IPS-18c (cell line): Measurements from ENCODE around the gene BAZ1B.
A peak's percentile ranks its signal among the peaks of the same experiment; 100 is the strongest.
"Not testable (repeated sequence)": the region's sequence is repeated elsewhere in the genome, so short reads cannot be mapped to it uniquely, and the experiment has no call there.

Source experiments
- H3K4me3 ChIP-seq: 2 replicates; pipeline ENCODE4 v1.7.0; 2013; ENCODE audit warnings: low read depth, mild to moderate bottlenecking, low read length, moderate library complexity; ENCODE audit not compliant: insufficient read depth
- H3K9me3 ChIP-seq: one replicate; pipeline ENCODE4 v1.6.1; 2013; ENCODE audit warnings: mild to moderate bottlenecking, low read length, moderate library complexity; ENCODE audit not compliant: control insufficient read depth, insufficient read depth

Gene BAZ1B, protein sequence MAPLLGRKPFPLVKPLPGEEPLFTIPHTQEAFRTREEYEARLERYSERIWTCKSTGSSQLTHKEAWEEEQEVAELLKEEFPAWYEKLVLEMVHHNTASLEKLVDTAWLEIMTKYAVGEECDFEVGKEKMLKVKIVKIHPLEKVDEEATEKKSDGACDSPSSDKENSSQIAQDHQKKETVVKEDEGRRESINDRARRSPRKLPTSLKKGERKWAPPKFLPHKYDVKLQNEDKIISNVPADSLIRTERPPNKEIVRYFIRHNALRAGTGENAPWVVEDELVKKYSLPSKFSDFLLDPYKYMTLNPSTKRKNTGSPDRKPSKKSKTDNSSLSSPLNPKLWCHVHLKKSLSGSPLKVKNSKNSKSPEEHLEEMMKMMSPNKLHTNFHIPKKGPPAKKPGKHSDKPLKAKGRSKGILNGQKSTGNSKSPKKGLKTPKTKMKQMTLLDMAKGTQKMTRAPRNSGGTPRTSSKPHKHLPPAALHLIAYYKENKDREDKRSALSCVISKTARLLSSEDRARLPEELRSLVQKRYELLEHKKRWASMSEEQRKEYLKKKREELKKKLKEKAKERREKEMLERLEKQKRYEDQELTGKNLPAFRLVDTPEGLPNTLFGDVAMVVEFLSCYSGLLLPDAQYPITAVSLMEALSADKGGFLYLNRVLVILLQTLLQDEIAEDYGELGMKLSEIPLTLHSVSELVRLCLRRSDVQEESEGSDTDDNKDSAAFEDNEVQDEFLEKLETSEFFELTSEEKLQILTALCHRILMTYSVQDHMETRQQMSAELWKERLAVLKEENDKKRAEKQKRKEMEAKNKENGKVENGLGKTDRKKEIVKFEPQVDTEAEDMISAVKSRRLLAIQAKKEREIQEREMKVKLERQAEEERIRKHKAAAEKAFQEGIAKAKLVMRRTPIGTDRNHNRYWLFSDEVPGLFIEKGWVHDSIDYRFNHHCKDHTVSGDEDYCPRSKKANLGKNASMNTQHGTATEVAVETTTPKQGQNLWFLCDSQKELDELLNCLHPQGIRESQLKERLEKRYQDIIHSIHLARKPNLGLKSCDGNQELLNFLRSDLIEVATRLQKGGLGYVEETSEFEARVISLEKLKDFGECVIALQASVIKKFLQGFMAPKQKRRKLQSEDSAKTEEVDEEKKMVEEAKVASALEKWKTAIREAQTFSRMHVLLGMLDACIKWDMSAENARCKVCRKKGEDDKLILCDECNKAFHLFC (N-terminal part only)

GRCh38 chr7:73522105-73522872 is at the start of gene BAZ1B:
Gene BAZ1B (minus strand): TSS chr7:73522293. CDS start chr7:73521933, 360 bp downstream.
- H3K4me3 ChIP-seq: peak within 1 kb of the TSS; percentile 77
- no peaks in the 10 kb centered on the region for H3K9me3 ChIP-seq

GRCh38 chr7:73570977-73571376 is 48.9 kb upstream of the BAZ1B start:
- H3K4me3 ChIP-seq: no peak overlapping the region
- no peaks in the 10 kb centered on the region for H3K9me3 ChIP-seq

- Histone ChIP-seq H3K4me3 (no peak overlapping the region), H3K9me3 (no peaks in the 10 kb centered on the region)
Measured at GRCh38 chr7:73570521-73570920, 48.4 kb upstream of the BAZ1B start.

GRCh38 chr7:73569042-73569608 is 47.0 kb upstream of the BAZ1B start:
- Histone ChIP-seq H3K9me3 (no peaks in the 10 kb centered on the region), H3K4me3 (no peak overlapping the region)

GRCh38 chr7:73567846-73568685 is 46.0 kb upstream of the BAZ1B start:
- H3K9me3 ChIP-seq: no peaks in the 10 kb centered on the region
- H3K4me3 ChIP-seq: no peak overlapping the region

- Histone ChIP-seq H3K9me3 (no peaks in the 10 kb centered on the region), H3K4me3 (no peak overlapping the region)
Measured at GRCh38 chr7:73567140-73567539, 45.0 kb upstream of the BAZ1B start.

DNA sequence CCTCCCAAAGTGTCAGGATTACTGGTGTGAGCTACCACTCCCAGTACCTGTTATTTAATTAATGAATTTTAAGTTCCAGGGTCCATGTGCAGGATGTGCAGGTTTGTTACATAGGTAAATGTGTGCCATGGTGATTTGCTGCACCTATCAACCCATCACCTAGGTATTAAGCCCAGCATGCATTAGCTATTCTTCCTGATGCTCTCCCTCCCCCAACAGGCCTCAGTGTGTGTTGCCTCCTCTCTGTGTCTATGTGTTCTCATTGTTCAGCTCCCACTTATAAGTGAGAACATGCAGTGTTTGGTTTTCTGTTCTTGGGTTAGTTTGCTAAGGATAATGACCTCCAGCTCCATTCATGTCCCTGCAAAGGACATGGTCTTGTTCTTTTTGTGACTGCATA is 44.3 kb upstream of the BAZ1B start:
- H3K9me3 ChIP-seq, H3K4me3 ChIP-seq: not testable (repeated sequence)

DNA sequence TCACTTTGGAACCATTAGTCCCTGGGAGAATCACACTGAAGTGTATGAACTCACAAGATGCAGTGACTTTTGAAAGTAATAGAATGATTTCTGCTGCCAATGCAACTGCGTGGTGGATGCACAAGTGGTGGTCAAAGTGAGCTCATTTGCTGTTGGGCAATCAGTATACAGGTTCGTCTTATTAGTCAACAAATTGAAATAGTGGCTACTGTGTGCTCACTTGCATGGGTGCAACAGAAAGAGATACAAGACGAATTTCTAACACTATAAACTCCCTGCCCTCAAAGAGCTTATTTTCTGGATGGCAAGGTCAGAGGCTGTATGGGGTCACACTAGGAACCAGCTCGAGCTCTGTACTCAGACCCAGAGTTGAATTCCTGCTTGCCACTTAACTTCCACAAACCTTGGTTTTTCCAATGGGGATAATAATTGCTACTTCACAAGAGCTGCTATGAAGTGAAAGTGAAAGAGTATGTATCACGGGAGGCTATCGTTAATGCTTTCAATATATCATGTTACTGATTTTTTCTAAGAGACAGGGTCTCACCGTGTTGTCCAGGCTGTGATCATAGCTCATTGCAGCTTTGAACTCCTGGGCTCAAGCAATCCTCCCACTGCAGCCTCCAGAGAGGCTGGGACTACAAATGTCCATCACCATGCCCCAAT is 43.7 kb upstream of the BAZ1B start:
- Histone ChIP-seq H3K4me3 (no peak overlapping the region), H3K9me3 (no peaks in the 10 kb centered on the region)

DNA sequence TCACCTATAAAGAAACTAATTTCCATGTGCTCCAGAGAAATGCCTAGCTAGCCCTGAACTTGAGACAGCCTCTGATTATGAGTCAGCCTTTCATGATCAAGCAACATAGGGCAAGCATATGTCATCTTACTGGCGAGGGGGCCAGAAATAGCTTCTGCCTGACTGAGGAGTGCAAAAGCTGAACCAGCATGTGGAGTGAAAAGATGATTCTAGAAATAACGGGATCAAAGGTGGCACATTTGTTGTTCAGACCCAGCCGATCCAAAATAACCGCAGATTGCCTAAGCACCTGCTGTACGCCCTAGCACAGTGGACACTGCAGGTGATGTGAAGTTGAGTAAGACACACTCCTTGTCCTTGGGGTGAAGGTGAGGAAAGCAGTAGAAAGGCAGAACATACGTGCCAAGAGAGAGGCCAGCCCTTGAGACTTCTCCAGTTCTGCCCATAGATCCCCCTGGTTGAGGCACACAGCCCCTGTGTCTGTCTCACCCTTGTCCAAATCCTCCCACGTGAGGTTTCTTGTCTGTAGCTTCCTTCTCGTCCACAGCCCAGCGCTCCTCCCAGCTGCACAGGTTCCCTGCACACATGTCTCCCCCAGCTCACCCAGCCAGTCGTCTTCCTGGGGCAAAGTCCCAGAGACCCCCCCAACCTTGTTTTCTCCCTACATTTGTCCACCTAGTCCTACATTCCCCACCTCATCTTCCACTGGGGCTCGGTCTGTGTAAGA is 38.2 kb upstream of the BAZ1B start:
- no peaks in the 10 kb centered on the region for H3K9me3 ChIP-seq
- no peak overlapping the region for H3K4me3 ChIP-seq

DNA sequence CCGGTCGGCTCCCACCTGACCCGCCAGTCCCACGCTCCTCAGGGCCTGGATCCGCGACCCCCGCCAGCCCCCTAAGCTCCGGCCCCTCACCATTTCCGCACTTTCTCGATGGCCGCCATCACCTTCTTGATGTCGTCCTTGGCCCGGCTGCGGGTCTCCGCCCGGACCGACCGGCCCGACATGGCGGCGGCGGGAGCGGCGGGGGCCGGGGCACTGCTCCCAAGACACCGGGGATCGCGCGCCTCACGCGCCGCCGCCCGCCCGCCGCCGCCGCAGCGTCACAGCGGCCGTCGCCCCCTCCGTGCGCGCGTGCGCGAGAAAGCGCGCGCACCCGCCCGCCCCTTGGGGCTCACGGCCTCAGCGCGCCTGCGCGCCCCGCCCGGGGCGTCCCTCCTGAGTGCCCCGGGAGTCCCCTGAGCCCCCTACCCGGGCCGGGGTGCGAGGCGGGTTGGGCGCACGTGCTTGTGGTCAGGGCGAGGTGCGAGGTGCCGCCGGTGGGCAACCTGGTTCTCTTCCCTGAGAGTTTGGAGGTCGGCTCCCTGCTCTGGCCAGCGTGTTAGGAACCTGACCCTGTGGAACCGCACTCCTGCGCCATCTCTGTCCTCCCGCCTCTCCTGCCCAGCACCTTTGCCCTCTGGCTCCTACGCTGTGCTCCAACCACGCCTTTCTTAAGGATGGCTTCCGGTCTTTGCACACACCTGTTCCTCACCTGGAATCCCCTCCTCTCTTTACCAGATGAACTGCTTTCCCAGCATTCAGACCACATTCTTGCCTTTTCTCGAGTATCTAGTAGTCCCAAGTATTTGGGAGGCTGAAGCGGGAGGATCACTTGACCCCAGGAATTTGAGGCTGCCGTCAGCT is 35.5 kb upstream of the BAZ1B start, which contains the start of gene BCL7B:
Gene BCL7B, minus strand, starts transcription at position 294 of the 861 bp plus-strand sequence. Its CDS starts 112 bp downstream, at position 182.
- Histone ChIP-seq H3K9me3 (no peaks in the 10 kb centered on the region), H3K4me3 (peak within 1 kb of the TSS; percentile 82)

DNA sequence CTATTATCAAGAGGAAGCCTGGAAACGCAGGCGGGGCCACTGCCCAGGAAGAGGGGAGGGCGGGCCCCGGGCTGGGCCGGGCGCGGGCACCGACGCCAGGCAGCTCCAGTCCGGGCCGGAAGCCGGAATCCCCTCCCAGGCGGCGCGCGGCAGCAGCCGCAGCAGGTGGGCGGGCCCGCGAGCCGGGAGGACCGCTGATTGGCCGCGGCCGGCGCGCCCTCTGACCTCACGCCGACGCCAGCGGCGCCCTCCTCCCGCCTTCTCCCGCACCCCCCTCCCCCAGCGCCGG is 35.0 kb upstream of the BAZ1B start:
- H3K9me3 ChIP-seq: no peaks in the 10 kb centered on the region
- H3K4me3 ChIP-seq: peak overlapping the region; percentile 82

- H3K4me3 ChIP-seq: peak overlapping the region; percentile 82
- H3K9me3 ChIP-seq: no peaks in the 10 kb centered on the region
Measured at GRCh38 chr7:73556208-73557107, 34.4 kb upstream of the BAZ1B start.

GRCh38 chr7:73555411-73555982 is 33.4 kb upstream of the BAZ1B start:
- Histone ChIP-seq H3K4me3 (no peak overlapping the region), H3K9me3 (no peaks in the 10 kb centered on the region)
